ENCODE data around the gene EPS8L1.

The EPS8L1 gene

DNA sequence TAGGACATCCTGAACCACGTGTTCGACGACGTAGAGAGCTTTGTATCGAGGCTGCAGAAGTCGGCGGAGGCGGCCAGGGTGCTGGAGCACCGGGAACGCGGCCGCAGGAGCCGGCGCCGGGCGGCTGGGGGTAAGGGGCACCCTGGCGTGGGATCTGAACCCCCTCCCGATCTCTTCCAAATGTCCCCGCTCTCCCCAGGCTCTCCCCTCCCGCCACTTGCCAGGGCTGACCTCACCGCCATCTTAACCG lies 6.0 kb downstream of the EPS8L1 start:
- no peak for DNase-seq

DNA sequence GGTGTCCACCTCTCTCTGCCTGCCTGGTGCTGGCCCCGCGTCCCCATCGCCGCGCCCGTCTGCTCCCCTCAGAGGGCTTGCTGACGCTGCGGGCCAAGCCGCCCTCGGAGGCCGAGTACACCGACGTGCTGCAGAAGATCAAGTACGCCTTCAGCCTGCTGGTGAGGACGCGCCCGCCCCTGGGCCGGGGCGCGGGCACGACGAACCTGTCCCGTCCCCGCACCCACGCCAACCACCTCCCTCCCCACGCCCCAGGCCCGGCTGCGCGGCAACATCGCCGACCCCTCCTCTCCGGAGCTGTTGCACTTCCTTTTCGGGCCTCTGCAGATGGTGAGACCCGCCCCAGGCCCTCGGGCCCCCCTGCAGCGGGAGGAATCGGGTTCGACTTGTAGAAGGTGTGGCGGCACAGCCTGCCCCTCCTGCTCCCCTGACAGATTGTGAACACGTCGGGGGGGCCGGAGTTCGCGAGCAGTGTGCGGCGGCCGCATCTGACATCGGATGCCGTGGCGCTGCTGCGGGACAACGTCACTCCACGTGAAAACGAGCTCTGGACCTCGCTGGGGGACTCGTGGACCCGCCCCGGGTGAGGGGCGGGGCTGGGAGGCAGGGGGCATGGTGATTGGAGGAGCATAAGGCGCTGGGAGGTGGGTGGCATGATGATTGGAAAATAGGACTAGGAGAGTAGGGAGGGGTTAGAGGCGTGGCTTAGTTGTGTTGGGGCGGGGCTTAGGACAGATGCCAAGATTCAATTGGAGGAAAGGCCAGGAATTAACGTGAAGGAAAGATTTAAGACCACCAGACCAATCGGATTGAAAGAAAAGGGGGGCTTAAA lies 6.6 kb downstream of the EPS8L1 start:
- DNase-seq = peak; percentile 79

DNA sequence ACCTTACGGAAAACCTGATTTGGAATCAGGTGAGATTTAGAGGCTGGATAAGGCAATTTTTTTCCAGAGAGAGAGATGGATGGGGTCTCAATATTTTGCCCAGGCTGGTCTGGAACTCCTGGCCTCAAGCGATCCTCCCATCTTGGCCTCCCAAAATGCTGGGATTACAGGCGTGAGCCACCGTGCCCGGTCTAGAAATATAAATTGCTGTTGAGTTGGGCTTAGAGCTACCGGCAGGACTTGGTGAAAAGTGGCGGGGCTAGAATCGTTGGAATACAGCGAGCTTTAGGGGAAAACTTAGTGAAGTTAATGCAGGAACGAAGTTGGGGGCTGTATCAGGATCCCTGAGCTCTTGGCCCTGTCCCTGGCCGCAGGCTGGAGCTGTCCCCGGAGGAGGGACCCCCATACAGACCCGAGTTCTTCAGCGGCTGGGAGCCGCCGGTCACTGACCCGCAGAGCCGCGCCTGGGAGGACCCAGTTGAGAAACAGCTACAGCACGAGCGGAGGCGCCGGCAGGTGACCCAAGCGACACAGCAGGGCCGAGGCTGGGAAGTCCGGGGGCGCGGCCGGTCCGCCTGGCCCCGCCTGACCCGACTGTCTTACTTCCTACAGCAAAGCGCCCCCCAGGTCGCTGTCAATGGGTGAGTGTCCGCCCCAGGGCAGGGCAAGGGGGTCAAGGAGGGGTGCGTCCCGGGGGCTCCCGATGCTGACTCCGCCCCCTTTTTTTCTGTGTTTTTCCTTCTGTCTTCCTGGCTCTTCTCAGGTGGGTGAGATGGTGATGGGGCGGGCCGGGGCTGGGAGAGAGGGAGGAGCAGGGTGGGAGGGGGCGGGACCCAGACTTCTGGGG lies 7.6 kb downstream of the EPS8L1 start:
- no peak for DNase-seq

DNA sequence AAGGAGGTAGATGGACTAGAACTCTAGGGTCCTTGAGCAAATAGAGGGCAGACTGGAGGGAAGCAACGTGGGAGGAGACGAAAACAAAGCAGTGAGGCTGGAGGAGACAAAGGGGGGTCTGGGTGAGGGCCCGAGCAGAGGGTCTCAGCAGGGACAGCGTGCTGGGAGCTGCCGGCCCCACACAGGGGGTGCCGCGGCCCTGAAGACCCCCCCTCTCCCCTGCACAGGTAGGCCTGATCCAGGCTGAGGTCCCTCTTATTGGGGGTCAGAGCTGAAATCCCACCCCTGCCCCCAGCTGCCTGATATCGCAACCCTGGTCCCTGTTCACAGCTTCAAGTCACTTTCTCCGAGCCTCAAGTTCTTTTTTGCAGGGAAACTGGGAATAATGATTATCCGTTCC lies 8.7 kb downstream of the EPS8L1 start:
- no peak for DNase-seq

DNA sequence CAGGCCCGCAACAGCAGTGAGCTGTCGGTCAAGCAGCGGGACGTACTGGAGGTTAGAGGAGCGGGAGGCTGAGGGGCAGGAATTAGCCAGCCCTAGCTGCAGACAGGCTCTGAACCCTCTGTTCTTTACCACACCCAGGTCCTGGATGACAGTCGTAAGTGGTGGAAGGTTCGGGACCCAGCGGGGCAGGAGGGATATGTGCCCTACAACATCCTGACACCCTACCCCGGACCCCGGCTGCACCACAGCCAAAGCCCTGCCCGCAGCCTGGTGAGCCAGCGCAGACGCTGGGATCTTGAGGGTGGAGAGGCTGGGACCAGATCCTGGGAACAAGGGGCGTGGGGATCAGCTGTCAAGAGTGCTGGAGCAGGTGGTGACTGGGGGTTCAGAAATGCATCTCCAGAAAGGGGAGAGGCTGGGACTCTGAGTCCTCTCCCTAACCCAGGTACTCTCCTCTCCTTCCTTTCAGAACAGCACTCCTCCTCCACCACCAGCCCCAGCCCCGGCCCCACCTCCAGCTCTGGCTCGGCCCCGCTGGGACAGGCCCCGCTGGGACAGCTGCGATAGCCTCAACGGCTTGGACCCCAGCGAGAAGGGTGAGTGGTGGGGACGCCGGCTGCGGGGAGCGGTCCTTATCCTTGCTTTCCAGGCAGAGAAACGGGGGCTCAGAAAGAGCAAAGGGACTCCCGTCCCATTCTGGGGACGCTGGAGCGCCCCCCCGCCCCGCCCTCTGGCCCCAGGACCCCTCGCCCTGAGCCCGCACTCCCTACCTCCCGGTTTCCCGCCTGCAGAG lies 10.4 kb downstream of the EPS8L1 start:
- DNase-seq = no peak

DNA sequence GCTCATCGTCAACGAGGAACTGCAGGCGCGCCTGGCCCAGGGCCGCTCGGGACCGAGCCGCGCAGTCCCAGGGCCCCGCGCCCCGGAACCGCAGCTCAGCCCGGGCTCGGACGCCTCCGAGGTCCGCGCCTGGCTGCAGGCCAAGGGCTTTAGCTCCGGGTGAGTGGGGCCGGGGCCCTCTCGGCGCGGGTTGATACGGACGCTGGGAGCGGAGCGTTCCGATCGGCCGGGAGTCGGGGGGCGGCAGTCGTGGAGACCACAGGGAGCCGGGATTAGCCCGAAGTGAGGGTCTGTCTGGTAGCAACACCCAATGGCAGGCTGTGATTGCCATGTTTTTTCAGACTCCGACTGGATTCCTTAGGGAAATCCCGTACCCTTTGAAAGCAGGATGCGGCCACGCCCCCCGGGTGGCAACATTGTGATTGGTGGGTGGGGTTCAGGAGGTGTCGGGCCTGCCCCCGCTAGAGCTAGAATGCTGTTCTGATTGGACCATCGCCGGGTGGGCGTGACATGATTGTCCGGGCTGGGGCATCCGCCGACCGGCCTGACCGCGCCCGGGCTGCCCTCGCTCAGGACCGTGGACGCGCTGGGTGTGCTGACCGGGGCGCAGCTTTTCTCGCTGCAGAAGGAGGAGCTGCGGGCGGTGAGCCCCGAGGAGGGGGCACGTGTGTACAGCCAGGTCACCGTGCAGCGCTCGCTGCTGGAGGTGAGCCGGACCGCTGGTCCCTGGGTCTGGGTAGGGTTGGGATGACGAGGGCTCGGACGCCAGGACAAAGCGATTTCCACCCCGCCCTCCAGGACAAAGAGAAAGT lies 11.3 kb downstream of the EPS8L1 start:
- peak; percentile 85 for DNase-seq

DNA sequence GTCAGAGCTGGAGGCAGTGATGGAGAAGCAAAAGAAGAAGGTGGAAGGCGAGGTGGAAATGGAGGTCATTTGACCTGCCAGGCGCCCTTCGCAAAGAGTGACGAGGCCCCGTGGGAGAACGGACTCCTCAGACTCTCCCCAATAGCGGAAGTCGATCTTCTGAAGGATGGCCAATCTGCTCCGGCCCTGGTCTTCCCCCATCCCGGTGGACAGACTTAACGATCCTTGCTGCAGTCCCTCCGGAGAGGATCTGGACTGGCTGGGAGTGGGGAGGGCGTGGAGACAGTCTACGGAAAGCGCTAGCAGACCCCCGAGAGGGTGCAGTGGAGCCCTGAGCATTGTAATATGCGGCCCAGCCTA lies 11.9 kb downstream of the EPS8L1 start:
- DNase-seq = no peak

DNA sequence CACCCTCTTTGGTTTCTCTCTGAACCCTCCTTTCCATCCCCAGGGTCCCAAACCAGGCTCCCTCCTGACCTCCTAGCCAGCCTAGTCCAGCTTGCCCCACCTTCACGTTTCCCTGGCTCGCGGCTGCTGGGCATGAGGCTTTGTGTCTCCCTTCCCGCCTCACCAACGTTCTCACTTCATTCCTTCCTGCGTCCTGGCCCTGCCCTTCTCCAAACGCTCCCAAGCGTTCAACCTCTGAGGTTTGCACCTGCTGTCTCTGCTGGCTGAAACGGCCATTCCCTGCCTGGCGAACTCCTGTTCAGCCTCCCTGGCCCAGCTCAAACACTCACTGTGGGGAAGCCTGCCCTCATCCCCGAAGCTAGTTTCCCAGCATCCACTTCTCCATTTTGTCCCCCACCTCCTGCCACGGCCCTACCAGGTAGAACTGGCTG lies 12.4 kb downstream of the EPS8L1 start:
- DNase-seq = no peak

DNA sequence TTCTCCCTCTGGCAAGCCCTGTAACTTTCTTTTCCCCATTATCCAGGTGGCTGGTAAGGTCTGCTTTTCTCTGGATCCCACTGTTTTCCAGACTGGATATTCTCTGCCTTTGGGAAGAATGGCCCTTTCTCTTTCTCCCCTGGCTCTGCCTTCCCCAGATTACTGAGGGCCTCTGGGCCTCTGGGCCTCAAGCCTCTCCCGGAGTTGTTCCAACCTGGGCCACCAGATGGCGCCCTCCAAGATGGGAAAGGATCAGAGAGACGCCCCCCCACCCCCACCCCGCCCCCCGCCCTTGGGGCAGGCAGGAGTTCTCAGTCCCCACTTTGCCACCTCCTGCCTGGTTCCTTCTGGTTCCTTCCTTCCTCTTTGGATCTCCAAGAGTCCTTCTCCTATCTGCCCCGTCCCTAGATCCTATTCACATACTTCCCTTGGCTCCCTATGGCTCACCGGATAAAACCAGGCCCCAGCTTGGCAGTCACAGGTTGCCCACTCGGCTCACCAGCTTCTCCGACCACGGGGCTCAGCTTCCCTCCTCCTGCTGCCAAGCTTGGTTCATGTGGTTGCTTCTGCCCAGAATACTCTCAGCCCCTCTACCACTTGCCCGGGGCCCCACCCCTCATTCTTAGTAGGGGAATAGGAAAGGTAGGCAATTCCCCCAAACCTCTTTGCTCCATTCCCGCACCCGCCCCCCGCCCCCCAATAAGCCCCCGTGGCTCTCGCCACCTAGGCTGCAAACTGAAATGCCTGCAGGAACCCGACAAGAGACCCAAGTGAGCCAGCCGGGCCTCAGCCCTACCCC lies 13.1 kb downstream of the EPS8L1 start:
- DNase-seq = peak; percentile 94

DNA sequence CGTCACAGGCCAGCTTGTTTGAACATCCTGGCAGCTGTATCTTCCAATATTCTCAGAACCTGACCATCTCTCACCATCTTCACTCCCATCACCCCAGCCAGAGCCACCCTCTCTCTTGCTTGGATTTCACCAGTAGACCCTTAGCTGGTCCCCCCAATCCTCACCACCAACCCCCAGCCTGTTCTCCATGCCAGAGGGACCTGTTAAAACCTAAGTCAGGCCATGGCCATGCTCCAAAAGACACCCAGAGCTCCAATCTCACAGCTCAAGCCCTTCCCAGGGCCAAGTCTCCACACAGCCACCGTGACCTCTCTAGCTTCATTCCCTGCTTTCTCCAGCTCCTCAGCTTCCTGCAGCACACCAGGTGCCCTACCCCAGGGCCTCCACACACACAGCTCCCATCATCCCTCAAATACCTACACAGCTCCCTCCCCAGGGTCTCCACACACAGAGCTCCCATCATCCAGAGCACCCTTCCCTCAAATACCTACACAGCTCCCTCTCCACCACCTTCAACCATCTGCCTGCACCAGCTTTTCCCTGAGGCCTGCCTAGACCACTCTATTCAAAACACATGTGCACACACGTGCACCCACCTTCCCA lies 13.8 kb downstream of the EPS8L1 start:
- DNase-seq = no peak

DNA sequence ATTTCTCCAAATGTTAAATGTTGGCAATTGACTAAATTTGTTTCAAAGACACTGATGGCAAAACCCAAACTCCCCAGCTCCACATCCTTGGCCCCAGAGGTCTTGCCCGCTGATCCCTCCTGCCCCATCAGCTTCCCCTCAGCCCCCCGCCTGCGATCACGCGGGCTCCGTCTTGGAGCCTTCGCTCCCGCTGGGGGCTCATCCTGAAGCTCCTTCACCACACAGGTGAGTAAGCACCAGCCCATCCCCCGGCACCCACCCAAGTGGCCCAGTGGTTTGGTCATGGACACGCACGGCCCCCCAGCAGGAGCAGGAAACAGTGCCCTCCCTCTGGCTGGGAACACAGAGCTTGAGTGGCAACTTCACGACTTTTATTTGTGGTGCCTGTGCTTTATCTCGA lies 14.9 kb downstream of the EPS8L1 start:
- no peak for DNase-seq

DNA sequence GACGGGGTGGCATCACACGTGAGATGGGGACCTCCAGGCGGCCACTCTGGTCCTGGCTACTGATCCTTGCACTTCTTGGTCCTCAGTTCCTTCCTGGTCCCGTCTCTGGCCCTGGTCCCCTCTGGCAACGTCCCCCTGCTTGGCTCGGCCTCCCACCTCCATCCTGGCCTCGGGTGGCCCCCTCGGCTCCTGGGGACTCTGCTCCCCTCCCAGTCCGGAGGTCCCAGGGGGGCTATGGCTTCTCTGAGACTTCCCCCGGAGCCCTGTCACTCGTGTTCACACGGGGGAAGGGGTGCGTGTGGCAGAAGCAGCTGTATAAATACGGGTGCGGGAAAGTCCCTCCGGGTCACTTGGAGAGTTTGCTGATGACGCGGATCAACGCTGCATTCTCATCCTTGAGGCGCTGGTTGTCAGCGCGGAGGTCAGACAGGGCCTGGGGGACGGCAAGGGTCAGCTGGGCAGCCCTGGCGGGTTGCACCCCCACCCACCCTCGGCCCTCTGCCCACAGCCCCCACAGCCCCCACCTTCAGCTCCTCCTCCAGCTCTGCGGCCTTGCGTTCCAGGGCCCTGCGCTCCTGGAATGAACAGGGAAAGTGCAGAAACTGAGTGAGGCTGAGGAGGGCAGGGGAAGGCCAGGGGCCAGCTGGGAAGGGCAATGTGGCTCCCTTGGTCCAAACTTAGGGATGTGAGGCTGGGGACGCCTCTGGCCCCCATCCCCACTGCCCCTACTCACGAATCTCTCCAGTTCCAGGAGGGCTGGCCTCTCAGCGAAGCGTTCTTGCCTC lies 15.6 kb downstream of the EPS8L1 start:
- DNase-seq = no peak

DNA sequence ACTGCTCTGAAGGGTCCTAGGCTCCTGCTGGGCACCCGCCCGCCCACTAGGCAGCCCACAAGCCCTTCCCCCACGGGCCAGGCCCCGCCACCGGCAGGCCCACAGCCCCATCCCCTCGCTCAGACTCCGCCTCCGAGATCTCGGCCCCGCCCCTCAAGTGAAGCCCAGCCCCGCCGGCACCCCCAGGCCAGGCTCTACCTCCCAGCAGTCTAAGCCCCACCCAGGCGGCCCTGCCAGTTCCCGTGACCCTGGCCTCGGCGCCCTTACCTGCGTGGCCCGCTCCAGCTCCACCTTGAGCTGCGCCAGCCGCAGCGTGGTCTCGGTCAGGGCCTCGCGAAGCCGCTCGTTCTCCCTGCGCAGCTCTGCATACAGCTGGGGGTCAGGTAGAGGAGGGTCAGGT lies 16.3 kb downstream of the EPS8L1 start:
- no peak for DNase-seq

DNA sequence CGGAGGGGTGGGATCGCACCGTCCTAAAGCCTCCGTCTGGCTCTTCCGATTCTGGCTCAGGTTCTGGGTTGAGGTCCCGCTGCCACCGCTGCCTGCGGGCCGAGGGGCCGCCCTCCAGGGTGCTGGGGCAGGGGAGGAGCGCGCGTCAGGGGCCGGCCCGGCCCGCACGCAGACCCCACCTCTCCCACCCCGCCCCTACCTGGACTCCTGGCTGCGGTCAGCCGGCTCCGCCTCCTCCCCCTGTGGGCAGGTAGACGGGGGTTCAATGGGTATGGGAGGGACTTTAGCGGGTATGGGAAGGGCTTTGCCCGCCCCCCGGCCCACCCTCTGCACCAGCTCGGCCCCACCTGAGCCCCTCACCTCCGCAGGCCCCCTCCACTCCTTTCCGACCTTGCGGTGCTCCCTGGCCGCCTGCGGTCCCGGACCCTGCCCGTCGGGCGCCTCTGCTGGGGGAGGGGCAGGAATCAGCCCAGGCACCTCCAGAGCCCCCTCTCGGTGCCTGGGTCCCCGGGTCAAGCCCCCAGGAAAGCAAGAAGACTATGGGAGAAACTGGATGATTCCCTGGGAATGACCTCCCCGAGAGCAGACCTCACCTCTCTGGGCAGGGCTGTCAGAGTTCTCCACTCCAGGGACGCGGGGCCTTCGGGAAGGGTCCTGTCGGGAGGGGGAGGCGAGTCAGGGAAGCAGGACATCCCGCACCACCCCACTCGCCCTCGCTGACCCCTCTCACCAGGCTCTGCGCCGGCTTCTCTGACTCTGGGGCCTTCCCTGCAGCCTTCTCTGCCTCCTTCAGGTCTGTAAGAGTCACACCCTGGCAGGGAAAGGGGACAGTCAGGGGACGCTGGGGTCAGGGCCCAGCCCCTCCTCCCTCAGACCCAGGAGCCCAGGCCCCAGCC lies 17.0 kb downstream of the EPS8L1 start:
- DNase-seq = no peak

DNA sequence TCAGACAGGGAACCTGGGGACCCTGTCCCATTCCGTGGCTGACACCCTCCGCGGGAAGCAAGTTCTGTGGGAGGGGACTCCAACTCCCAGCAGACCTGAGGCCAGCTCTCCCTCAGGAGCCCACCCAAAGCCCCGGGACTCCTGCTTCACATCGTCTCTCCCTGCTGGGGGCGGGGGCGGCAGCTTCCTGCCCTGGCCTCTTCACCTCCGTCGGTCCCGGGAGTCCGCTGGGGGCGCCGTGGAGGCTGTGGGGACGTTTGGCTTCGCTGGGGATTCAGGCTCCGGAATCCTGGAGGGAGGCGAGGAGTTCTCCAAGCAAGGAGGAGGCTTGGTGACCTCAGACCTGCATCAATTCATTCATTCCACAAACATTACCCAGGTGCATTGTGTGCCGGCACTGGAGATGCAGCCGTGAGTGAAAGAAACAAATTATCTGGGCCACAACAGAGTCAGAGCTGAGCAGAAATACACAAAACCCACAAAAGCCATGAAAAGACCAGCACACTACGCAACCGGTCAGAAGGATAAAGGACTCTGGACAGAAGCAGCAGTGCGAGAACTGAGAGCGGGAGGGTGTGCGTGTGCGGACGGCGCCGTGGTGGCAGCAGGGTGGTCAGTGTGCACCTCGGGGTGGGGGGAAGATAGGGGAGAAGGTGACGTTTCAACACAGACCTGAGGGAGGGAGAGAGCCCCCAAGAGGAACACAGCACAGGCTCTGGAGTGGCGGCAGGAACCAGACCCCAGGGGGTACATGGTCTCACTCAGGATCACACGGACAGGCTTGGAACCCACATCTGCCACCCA lies 19.0 kb downstream of the EPS8L1 start:
- DNase-seq = no peak

DNA sequence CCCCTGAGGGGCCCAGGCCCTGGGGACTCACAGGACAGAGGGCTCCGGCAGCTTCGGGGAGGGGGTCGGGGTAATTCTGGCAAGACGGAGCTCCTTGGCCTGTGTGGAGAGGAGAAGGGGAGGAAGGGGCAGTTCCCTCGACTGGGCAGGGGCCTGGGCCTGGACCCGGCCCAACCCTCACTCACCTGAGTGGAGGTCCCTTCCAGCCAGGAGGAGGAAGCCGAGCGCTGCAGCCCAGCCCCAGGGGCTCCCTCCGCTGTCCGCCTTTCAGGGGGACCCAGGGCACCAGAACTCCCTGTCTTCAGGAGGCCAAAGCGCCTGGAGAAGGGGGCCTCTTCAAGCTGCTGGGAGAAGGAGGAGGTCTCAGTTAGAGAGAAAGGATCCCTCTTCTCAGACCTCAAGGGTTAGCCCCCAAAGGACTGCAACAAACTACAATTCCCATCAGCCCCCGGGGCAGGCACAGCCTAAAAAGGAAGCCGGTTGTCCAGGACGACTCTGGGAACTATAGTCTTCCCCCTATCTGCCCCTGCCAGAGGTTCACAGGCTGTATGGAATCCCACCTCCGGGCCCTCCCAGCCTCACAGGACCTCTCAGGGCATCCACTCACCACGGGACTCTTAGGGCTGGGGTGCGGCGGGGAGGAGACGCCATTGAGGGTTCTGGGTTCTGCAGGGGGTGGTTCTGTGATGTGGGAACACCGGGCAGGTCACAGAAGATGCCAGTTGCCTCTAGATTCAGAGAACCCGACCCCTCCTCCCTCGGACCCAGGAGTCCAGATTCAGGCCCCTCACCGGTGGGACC lies 19.8 kb downstream of the EPS8L1 start:
- no peak for DNase-seq

DNA sequence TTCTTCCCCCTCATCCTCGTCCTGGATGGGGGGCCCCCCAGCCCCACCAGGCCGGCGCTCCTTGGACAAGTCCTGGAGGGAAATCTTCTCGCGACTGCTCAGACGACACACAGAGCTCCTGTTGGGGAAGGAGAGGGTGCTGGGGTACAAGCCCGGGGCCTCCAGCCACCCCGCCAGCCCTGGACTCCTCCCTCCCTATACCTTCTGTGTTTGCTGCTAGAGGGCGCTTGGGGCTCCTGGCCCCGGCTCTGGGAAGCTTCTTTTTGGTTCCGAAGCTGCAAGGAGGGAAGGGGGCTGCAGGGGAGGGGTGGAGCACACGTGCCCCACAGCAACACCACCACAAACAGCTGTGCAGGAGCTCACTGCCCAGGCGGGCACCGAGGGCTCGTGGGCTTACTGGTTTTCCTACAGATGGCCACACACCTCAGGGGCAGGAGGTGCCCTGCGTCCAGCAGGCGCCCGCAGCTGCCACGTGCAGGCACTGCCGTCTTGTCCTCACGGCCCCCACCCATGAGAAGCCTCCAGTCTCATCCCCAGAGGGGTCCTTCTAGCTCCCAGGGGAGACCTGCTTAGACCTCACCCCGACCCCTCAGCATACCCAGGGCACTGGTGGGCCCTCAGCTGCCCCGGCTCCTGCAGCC lies 20.5 kb downstream of the EPS8L1 start:
- DNase-seq = no peak
